KBM-7 (cell line): ENCODE results near the gene MED14.

Source experiments
- DNase-seq: peaks from one replicate; pipeline ENCODE4 v3.0.0-alpha.2; 2015
- in situ Hi-C: fragments of 300-500 bp; cut with MboI; formaldehyde crosslinking; loops from 2 replicates; pipeline ENCODE4 v1.14.3; 2020; ENCODE audit warnings: low sequenced_read_pairs, low pct_unique_long_range_greater_than_20kb, mixed read lengths

MED14 gene

DNA sequence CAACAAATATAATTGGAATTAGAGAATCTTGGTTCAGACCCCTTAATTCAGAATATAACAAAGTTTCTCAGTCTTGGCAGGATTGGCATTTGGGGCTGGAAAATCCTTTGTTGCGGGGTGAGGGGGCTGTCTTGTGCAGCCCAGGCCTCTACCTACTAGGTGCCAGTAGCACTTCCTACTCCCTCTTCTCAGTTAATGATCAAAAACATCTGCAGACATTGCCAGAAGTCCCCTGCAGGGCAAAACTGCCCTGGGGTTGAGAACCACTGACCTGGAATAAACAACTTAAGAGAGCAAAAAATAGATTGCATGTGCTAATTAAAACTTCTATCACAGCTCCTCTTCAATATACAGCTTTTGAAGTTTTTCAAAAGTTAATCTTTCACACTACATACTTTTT, 51.2 kb downstream of the MED14 start:
- in situ Hi-C loops: no loop called here
- no peak for DNase-seq

DNA sequence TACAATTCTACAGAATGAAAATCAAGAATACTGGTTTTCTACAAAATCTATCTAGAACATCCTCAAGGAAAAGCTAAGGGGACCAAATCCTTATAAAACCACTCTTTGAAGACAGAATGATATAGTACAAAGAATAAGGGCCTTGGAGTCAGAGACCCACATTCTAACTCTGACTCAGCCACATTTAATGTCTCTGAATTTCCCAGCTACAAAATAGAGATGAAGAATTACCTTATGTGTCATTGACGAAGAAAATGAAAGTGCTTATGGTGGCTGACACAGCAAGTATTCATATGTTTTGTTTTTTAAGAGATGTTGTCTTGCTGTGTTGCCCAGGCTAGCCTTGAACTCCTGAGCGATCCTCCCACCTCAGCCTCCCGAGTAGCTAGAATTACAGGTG, 52.1 kb downstream of the MED14 start:
- DNase-seq: no peak

DNA sequence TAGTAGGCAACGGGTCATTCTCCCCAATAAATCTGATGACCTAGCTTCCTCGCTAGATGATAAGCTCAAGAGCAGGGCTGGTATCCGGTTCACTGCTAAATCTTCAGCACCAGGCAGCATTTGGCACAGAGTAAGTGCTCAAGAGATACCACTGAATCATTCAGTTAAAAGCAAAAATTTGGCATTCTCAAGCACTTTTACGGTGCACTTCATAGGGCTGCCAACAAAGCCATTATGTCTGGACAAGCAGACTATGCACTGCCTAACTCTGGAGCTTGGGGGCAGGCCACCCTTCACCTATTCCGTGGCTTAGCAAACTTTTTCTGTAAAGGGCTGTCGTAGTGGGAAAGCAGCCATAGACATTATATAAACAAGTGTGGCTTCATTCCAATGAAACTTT, 64.2 kb downstream of the MED14 start:
- in situ Hi-C loops: loop anchor here (25.0 kb wide), 1 partner anchor 116 kb away; no protein-coding TSS in a partner anchor
- no peak for DNase-seq

More for the DNA sequence above, 52.1 kb downstream of the MED14 start:
- in situ Hi-C loops: no loop called here

DNA sequence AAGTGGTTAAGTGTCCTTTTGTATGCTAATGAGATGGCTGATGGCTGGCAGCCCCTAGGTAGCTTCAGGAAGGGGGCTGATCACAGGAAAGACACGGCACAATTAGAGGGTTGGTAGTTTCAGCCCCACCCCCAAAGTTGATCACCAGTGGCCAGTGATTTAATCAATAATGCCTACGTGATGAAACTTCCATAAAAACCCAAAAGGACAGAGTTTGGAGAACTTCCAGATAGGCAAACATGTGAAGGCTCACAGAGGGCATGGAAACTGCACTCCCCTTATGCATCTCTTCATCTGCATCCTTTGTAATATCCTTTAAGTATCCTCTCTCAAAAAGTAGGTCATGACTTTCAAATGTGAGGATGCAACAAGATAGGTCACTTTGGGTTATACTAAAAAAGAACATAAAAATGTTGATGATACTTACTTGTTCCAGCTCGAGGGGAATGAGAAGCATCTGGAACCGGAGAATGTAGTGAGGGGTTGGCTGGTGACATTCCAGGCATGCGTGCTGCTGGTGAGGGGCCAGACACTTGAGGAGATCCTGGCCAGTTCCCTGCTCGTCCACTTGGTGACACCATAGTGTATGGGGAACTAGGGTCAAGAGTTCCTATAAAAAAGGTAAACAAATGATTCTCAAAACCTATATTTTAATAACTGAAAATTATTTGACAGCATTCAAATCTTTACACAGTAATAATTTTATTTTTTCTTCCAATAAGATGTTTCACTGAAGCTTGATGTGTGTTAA, 71.3 kb downstream of the MED14 start:
- no peak for DNase-seq
- in situ Hi-C loops: loop anchor here (25.0 kb wide), 1 partner anchor 123 kb away; no protein-coding TSS in a partner anchor

DNA sequence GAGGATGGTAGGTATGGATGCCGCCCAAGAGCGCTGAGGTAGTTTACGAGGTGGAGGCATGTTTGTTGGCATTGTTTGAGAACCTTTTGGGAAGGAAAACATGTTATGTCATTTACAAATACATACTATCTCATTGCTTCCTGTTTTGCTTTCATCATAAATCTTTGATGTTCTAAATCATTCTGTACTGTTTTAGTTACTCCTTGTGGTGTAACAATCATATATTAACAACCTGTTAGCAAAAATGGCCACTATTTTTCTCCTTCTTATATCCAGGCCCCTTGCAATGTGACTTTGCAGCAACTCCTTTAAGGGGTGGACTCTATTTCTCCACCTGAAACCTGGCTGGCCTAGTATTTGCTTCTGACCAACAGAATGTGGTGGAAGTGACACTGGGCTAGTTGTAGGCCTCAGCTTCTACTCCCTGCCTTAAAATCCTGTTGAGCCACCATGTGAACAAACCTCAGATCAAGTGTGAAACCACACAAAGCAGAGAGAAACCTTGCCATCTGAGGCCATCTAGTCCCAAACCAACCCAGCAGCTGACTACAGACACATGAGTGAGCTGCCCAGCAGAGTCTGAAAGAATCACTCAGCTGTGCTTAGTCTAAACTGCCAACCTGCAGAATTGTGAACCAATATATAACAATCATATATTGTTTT, 72.1 kb downstream of the MED14 start:
- no peak for DNase-seq
- in situ Hi-C loops: loop anchor here (25.0 kb wide), 1 partner anchor 124 kb away; no protein-coding TSS in a partner anchor

DNA sequence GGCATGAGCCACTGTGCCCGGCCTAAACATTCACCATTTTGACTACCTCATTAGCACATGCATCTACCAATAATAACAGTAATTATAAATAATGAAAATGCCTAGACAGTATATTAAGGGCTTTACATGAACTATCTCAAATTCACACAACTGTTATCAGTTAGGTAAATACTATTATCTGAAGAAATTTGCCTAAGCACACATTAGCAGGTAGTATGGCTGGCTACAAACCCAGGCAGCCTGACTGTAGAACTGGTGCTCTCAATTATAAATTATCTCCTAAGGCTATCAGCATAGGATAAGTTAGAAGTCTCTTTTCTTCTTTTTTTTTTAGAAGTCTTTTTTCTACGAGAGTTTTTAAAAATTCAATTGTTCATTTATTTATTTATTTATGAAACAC, 73.9 kb downstream of the MED14 start:
- in situ Hi-C loops: loop anchor here (25.0 kb wide), 1 partner anchor 126 kb away; no protein-coding TSS in a partner anchor
- DNase-seq: no peak

DNA sequence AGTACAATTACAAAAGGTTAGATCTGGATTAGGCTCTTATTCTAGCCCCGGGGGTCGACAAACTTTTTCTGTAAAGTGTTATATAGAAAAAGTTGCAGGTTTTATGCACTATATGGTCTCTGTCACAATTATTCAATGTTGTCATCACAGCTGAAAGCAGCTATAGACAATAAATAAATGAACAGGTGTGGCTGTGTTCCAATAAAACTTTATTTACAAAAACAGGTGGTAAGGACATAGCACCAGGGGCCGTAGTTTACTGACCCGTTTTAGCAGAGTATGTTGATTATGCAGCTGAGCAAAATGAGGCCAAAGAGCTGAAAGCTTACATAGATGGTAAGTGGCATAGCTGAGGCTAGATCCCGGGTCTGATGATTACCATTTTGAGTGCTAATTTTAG, 75.0 kb downstream of the MED14 start:
- no peak for DNase-seq
- in situ Hi-C loops: loop anchor here (25.0 kb wide), 1 partner anchor 127 kb away; no protein-coding TSS in a partner anchor

DNA sequence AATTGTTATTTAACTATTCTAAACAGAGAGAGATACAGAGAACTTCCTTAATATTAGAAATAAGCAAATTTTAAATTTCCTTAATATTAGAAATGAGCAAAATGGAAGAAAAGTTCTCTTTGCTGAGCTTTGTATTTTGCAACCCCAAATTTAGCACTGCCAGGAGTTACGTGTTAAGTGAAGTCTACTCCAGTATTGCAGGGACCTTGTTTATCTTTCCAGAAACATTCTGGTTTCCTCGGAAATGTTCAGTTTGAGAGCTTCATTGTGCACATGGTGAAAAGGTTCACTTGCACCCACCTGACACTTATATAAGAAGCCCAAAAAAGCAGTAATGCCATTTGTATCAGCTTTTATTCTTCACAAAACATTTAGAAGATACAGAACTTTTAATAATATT, 81.8 kb downstream of the MED14 start:
- no peak for DNase-seq
- in situ Hi-C loops: loop anchor here (25.0 kb wide), 1 partner anchor 134 kb away; no protein-coding TSS in a partner anchor

DNA sequence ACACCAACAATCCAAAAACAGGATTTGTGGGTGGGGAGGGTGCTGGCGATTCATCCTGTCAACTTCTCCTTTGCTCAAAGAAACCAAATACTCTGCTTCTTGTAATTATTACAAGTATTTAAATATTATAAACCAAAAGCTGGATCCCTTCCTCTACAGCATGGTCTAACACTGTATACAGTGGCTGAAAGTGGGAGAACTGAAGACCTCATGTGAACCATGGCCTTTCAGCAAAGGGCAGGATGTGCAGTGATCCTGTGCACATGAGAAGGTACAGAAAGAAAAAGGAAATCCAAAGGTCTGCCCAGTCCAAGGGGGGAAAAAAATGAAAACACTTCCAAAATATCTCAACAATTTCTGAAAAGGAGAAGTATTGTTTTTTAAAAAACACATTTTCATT, 82.7 kb downstream of the MED14 start:
- DNase-seq: no peak
- in situ Hi-C loops: loop anchor here (25.0 kb wide), 1 partner anchor 135 kb away; no protein-coding TSS in a partner anchor

DNA sequence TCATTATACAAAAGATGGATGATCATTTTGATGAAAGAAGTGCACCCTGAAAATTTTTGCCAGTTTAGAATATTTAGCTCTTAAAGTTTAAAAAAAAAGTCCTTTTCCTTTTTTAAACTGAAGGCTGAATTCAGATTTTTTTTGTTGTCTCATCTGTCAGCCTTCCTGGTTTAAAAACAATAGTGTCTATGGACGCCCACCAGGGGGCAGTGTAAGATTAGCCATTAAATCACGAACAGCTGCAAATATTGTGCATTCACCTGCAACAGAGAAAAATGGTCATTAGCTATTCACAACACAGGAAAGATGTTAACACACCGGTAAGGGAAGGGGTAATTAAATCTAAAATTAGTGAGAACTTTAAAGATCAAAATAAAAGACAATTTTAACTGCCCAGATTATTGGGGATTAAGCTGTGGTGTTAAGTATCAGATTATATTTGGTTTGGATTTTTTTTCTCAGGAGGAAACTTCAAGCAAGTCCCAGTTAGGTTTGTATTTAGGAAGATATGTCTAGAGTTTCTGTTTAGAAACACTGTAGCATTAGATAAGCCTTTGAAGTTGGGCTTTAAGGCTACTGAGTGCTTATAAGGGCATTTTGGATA, 83.6 kb downstream of the MED14 start:
- DNase-seq: peak; percentile 76
- in situ Hi-C loops: loop anchor here (25.0 kb wide), 1 partner anchor 136 kb away; no protein-coding TSS in a partner anchor

DNA sequence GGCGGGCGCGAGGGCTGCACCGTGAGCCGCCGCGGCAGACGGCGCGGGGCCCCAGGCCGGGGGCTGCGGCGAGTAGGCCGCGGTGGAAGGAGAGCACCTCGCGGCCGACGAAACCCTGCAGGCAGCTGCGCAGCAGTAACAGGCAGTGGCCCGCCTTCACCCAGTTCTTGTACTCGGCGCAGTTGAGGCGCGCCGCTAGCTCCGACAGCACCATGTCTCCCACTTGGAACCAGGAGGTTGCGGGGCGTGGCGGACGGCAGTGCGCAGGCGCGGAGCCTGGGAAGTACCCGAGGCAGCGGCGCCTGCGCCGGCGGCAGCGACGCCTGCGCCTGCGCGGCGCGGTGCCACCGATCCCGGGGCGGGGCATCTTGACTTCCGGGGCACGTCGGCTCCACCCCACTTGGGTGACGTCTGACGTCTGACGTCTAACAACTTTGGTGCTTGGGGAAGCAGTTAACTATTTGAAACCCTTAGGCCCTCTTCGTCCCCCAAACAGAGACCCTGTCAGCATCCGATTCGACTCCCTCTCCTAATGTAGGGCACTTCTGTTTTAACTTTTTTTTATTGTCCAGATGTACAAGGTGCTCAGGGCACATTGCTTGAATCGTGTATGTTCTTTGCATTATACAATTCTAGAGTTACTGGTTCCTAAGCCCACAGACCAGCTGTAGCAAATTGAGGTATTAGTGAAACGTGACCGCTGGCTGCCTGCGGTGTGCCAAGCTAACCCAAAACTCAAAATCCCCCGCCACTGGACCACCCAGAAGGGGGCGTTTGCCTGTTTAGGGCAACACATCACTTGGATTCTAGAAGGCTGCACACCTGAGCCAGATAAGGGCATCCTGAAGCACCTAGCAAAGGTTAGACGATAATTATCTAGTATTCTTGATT, 87.8 kb downstream of the MED14 start, which contains the start of gene CXorf38:
Gene CXorf38, minus strand, starts transcription at position 255 of the 891 bp plus-strand sequence. Its CDS starts 41 bp downstream, at position 214.
- DNase-seq: peak; percentile 96
- in situ Hi-C loops: no loop called here

DNA sequence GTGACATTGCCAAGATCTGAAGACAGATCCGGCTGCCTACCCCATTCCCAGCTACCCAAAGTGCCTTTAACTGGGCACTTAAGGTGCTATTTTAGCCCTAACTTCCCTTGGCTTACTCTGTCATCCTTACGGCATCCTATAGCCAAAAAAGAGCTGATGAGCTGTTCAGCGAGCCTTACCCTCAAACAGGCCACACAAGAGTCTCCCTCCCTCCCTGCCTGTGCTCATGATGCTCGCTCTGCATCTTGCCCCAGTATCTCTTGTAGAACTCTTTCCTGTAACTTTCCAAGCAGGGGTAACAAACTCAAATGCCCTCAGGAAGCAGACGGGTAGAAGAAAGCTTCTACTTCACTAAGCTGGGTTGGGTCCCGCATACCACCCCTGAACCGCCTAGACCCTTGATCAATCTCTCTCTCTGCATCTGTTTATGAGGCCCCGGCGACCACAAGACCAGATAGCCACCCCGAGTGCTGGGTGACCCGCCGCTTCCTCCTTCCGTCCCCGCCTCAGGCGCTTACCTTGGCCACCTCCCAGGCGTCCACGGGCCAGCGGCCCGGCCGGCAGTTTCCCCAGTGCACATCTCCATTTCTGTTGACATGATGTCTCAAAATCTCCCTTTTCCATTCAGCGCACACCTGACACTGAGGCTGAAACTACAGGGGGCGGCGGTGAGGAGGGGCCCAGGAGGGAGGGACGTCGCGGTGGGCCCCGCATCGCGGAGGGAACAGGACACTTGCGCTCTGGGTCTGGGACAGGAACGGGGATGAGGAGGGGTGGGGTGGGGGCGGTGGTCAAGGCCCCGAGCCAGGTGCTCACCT, 88.6 kb downstream of the MED14 start:
- in situ Hi-C loops: no loop called here
- DNase-seq: peak; percentile 52

DNA sequence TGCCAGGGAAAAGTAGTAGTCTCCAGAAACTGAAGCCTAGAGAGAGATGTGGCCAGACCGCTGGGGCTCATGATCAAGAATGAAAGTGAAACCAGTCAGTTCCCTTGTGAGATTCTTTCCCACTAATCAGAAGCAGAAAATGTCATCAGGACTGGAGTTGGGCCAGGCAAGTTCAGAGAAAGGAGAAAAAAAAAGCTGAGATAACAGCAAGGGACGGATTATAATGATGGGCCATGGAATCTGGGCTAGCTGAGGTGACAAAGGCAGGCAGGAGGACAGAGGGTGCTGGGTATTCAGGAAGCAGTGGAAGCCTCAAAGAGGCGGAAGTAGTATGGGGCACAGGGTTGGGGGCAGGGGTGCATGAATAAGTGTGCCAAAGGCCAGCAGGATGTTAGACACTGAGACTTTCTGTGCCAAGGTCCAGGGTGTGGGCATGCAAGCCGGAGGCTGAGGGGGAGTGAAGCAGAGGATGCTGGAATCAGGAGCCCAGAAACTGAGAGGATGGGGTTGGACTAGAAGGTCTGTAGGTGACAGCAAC, 90.5 kb downstream of the MED14 start:
- in situ Hi-C loops: no loop called here
- DNase-seq: peak; percentile 79

DNA sequence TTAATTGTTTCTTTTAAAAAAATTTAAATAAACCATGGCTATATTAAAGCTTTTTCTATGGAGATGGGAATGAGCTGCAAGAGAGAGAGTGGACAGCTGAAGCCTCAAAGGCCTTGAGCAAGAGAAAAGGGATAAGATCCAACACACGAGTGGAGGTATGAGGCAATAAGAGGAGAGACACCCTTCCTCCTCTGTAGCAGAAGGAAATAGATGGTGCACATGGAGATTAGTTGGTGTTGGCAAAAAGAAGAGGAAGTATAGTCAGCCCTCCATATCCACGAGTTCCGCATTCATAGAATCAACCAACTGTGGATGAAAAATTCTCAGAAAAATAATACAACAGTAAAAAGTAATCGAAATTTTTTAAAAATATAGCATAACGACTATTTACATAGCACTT, 91.2 kb downstream of the MED14 start:
- DNase-seq: peak; percentile 92
- in situ Hi-C loops: no loop called here

DNA sequence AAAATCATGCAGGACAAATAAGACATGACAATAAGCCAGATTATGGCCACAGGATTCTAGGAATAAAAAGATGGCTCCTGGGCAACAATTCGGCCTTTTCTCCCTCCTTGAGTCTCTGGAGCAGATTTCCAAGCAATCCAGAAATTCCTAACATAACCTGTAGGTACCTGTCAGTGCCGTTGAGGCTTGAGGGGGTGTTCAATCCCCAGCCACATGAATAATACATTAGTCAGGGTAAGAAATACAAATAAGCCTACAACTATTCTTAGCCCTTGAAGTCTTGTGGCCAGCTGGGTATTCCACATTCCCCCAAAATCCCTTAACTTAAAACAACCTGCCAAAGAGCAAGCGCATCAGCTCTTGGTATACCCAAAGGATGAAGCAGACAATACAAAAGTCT, 97.7 kb downstream of the MED14 start:
- no peak for DNase-seq
- in situ Hi-C loops: no loop called here

DNA sequence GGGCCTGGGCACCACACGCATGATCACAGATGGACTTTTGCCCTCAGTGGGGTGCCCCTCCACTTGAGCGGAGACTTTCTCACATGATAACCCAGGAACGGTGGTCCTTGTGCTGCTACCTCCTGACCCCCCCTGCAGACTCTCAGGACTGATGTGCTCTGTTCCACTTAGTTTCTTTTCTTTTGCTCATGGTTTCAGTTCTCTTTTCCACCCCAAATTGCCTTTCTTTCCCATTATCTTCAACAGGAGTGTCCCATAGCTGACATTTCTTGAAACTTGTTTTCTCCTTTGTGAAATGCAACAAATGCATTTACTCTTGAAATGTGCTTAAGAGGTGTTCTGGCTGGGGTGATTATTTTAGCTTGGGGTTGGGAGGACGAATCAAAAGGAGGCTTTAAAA, 103.1 kb downstream of the MED14 start:
- in situ Hi-C loops: no loop called here
- no peak for DNase-seq

DNA sequence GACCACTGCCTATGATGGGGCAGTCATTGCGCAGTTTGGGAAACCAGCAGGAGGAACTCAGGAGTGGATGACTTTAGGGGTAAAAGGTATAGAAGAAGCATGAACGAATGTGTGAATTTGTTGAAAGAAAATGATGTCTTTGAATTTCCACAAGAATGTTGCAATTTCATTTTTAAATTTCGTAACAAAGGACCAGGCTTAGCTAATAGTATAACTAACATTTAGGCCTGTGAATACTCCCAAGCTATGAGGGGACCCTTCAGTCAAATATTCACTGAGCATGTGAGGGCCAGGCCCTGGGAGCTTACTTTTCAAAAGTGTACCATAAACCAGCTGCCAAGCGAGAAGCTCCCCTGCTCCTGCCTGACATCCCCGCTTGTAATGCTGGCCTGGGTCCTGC, 106.8 kb downstream of the MED14 start:
- DNase-seq: no peak
- in situ Hi-C loops: no loop called here

DNA sequence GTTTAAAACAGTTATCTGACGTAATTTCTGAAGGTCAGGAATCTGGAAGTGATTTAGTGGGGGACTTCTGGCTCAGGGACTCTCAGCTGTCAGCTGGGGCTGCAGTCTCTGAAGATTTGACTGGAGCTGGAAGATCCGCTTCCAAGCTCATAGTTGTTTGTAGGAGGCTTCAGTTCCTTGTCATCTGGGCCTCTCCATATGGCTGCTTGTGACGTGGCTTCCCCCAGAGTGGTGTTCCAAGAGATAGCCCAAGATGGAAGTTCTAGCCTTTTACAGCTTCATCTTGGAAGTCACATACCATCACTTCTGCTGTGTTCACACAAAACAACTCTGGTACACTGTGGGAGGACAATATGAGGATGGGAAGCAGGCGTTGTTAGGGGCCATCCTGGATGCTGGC, 110.0 kb downstream of the MED14 start:
- in situ Hi-C loops: no loop called here
- DNase-seq: no peak
